IPS-18a (cell line): ENCODE measurements around the gene RAP1GDS1.
"Not testable (repeated sequence)": the region's sequence is repeated elsewhere in the genome, so short reads cannot be mapped to it uniquely, and the experiment has no call there.

Source experiments
- H3K27ac ChIP-seq: one replicate; pipeline ENCODE4 v1.5.1; 2013; ENCODE audit warnings: low read length
- H3K27me3 ChIP-seq: one replicate; pipeline ENCODE4 v1.6.1; 2013; ENCODE audit warnings: mild to moderate bottlenecking, low read length; ENCODE audit not compliant: control insufficient read depth, insufficient read depth
- H3K36me3 ChIP-seq: one replicate; pipeline ENCODE4 v1.6.1; 2013; ENCODE audit warnings: low read depth, low read length; ENCODE audit not compliant: control insufficient read depth
- H3K4me1 ChIP-seq: one replicate; pipeline ENCODE4 v1.6.1; 2013; ENCODE audit warnings: low read depth, low read length; ENCODE audit not compliant: control insufficient read depth
- H3K4me3 ChIP-seq: one replicate; pipeline ENCODE4 v1.5.1; 2013; ENCODE audit warnings: low read length
- H3K9ac ChIP-seq: one replicate; pipeline ENCODE4 v1.6.1; 2013; ENCODE audit warnings: mild to moderate bottlenecking, low read length, moderate library complexity
- H3K9me3 ChIP-seq: one replicate; pipeline ENCODE4 v1.6.1; 2013; ENCODE audit warnings: low read depth, low read length; ENCODE audit not compliant: control insufficient read depth

The RAP1GDS1 gene

GRCh38 chr4:98359646-98360045 is 98.5 kb downstream of the RAP1GDS1 start:
- H3K27ac ChIP-seq, result no peak overlapping the region
- H3K4me1 ChIP-seq, result no peaks in the 10 kb centered on the region
- no peaks in the 10 kb centered on the region for H3K9me3 ChIP-seq
- H3K36me3 ChIP-seq, result no peaks in the 10 kb centered on the region
- no peaks in the 10 kb centered on the region for H3K27me3 ChIP-seq
- no peak overlapping the region for H3K9ac ChIP-seq
- no peak overlapping the region for H3K4me3 ChIP-seq

DNA sequence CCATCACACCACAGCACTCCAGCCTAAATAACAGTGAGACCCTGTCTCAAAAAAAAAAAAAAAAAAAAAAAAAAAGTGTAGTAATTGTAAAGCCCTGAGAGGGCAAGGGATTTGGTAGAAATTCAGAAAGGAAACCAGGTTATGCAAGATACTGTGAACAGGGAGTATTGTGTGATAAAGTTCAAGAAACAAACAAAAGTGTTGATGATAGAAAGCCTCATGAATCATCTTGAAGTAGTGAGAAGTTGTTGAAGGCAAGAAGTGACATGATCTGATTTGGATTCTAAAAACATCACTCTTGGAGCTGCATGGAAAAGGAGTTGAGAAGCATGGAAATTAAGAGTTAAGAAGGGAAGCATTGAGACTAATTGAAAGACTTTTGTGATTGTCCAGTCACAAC is 102.2 kb downstream of the RAP1GDS1 start:
- H3K36me3 ChIP-seq, result no peaks in the 10 kb centered on the region
- H3K4me1 ChIP-seq, result no peaks in the 10 kb centered on the region
- H3K9me3 ChIP-seq, result no peaks in the 10 kb centered on the region
- H3K27ac ChIP-seq, result no peak overlapping the region
- H3K27me3 ChIP-seq, result no peaks in the 10 kb centered on the region
- H3K9ac ChIP-seq, result no peak overlapping the region
- no peak overlapping the region for H3K4me3 ChIP-seq

- not testable (repeated sequence) for H3K9ac ChIP-seq, H3K27me3 ChIP-seq, H3K27ac ChIP-seq, H3K36me3 ChIP-seq, H3K9me3 ChIP-seq, H3K4me3 ChIP-seq, H3K4me1 ChIP-seq
Observed at GRCh38 chr4:98366275-98366674, 105.1 kb downstream of the RAP1GDS1 start.

GRCh38 chr4:98368000-98368399 is 106.8 kb downstream of the RAP1GDS1 start:
- H3K9me3 ChIP-seq, H3K9ac ChIP-seq, H3K27ac ChIP-seq, H3K36me3 ChIP-seq, H3K27me3 ChIP-seq, H3K4me3 ChIP-seq, H3K4me1 ChIP-seq: not testable (repeated sequence)

DNA sequence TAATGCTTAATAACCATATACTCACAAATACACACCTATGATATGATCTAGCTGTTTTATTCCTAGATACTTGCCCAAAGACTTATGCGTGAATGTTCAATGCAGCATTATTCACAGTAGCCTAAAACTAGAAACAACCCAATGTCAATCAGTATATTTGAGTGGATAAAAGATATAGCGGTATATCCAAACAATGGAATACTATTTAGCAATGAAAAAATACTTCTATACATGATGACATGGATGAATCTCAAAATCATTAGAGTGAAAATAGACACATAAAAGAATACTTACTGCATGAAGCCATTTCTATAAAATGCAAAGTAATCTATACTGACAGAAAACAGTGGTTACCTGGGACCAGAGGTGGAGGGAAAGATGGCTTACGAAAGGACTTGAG is 108.1 kb downstream of the RAP1GDS1 start:
- H3K9me3 ChIP-seq, result no peaks in the 10 kb centered on the region
- H3K36me3 ChIP-seq, result no peaks in the 10 kb centered on the region

GRCh38 chr4:98374643-98375042 is 113.5 kb downstream of the RAP1GDS1 start:
- Histone ChIP-seq H3K27me3 (no peaks in the 10 kb centered on the region), H3K27ac (no peak overlapping the region), H3K4me1 (no peaks in the 10 kb centered on the region), H3K9me3 (no peaks in the 10 kb centered on the region), H3K36me3 (no peaks in the 10 kb centered on the region), H3K9ac (no peak overlapping the region), H3K4me3 (no peak overlapping the region)

More for the DNA sequence above, 108.1 kb downstream of the RAP1GDS1 start:
- Histone ChIP-seq H3K27ac (no peak overlapping the region), H3K4me3 (no peak overlapping the region), H3K4me1 (no peaks in the 10 kb centered on the region), H3K9ac (no peak overlapping the region), H3K27me3 (no peaks in the 10 kb centered on the region)

DNA sequence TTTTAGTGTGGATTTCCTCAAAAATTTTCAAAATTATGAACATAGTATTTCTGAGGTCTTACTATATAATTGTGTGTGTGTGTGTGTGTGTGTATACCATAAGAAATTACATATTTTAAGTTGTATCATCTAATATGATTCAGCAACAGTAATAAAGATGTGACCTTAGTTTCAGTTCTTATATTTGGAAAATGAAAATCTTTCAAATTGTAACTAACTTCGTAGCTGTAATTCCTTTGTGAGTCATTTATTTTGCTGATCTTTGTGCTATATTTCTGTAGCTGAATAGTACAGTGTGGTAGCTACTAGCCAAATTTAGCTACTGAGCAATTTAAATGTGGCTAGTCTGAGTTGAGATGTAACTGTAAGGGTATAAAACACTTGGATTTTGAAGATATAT is 116.4 kb downstream of the RAP1GDS1 start:
- H3K27ac ChIP-seq, result no peak overlapping the region
- no peaks in the 10 kb centered on the region for H3K4me1 ChIP-seq
- H3K36me3 ChIP-seq, result no peaks in the 10 kb centered on the region
- no peak overlapping the region for H3K4me3 ChIP-seq
- H3K27me3 ChIP-seq, result no peaks in the 10 kb centered on the region
- no peak overlapping the region for H3K9ac ChIP-seq
- no peaks in the 10 kb centered on the region for H3K9me3 ChIP-seq

- no peaks in the 10 kb centered on the region for H3K27me3 ChIP-seq
- no peaks in the 10 kb centered on the region for H3K36me3 ChIP-seq
- H3K27ac ChIP-seq, result no peak overlapping the region
- no peak overlapping the region for H3K4me3 ChIP-seq
- no peaks in the 10 kb centered on the region for H3K9me3 ChIP-seq
- no peaks in the 10 kb centered on the region for H3K4me1 ChIP-seq
- H3K9ac ChIP-seq, result no peak overlapping the region
Observed at GRCh38 chr4:98381306-98381705, 120.1 kb downstream of the RAP1GDS1 start.

- Histone ChIP-seq H3K36me3 (no peaks in the 10 kb centered on the region), H3K27me3 (no peaks in the 10 kb centered on the region), H3K4me3 (no peak overlapping the region), H3K9ac (no peak overlapping the region), H3K4me1 (peaks cover 3% of the 10 kb centered on the region), H3K9me3 (no peaks in the 10 kb centered on the region), H3K27ac (no peak overlapping the region)
Observed at GRCh38 chr4:98383431-98384106, 122.4 kb downstream of the RAP1GDS1 start.

- no peak overlapping the region for H3K9ac ChIP-seq
- no peaks in the 10 kb centered on the region for H3K27me3 ChIP-seq
- H3K36me3 ChIP-seq, result no peaks in the 10 kb centered on the region
- no peak overlapping the region for H3K27ac ChIP-seq
- H3K9me3 ChIP-seq, result no peaks in the 10 kb centered on the region
- H3K4me1 ChIP-seq, result peaks cover 3% of the 10 kb centered on the region
- no peak overlapping the region for H3K4me3 ChIP-seq
Observed at GRCh38 chr4:98385831-98386230, 124.6 kb downstream of the RAP1GDS1 start.

GRCh38 chr4:98387345-98388026 is 126.3 kb downstream of the RAP1GDS1 start:
- Histone ChIP-seq H3K4me1 (peaks cover 3% of the 10 kb centered on the region), H3K4me3 (no peak overlapping the region), H3K36me3 (no peaks in the 10 kb centered on the region), H3K27ac (no peak overlapping the region), H3K27me3 (no peaks in the 10 kb centered on the region), H3K9ac (no peak overlapping the region), H3K9me3 (no peaks in the 10 kb centered on the region)

- Histone ChIP-seq H3K9me3 (peaks cover 5% of the 10 kb centered on the region), H3K9ac (no peak overlapping the region), H3K27me3 (no peaks in the 10 kb centered on the region), H3K4me3 (no peak overlapping the region), H3K36me3 (no peaks in the 10 kb centered on the region), H3K27ac (no peak overlapping the region), H3K4me1 (no peaks in the 10 kb centered on the region)
Observed at GRCh38 chr4:98394134-98394533, 132.9 kb downstream of the RAP1GDS1 start.
